Progenitor cell of endocrine pancreas (in vitro differentiated cells): Measurements from ENCODE around the gene DRGX. TPM values are rescaled to one million over a fixed set of nuclear protein-coding genes. Genes with fewer than 3 reads are reported as not detected.

Experiments used
- DNase-seq: peaks from one replicate; pipeline ENCODE4 v3.0.0; 2021; ENCODE audit warnings: low spot score; ENCODE audit not compliant: unreplicated experiment
- H3K27ac Mint-ChIP-seq: 2 replicates; pipeline ENCODE4 v1.8.0; 2021; ENCODE audit warnings: mild to moderate bottlenecking, moderate library complexity, mixed read lengths
- H3K27me3 Mint-ChIP-seq: 2 replicates; pipeline ENCODE4 v1.8.0; 2021; ENCODE audit warnings: mixed read lengths
- H3K36me3 Mint-ChIP-seq: 2 replicates; pipeline ENCODE4 v1.8.0; 2022; ENCODE audit warnings: mixed read lengths; ENCODE audit not compliant: insufficient read depth
- H3K4me1 Mint-ChIP-seq: 2 replicates; pipeline ENCODE4 v1.8.0; 2021; ENCODE audit warnings: low read depth, mixed read lengths
- H3K4me3 Mint-ChIP-seq: 2 replicates; pipeline ENCODE4 v1.8.0; 2021; ENCODE audit warnings: low read depth, mild to moderate bottlenecking, moderate library complexity, mixed read lengths
- H3K9me3 Mint-ChIP-seq: 2 replicates; pipeline ENCODE4 v1.8.0; 2021; ENCODE audit warnings: low read depth, mixed read lengths
- total RNA-seq: library from RNA; stranded (reverse); gene quantifications from 2 replicates; pipeline ENCODE4 v1.2.1, GENCODE V29; 2021
- TF ChIP-seq, protein P1 (sequence below): fragments of 200-600 bp; sonication (generic); IDR thresholded peaks from one replicate; pipeline ENCODE4 v1.5.0; 2021; ENCODE audit warnings: antibody characterized with exemption, mild to moderate bottlenecking; ENCODE audit not compliant: unreplicated experiment

DRGX gene
- total RNA-seq, 1 donor from 2014 or later, result not detected

DNA sequence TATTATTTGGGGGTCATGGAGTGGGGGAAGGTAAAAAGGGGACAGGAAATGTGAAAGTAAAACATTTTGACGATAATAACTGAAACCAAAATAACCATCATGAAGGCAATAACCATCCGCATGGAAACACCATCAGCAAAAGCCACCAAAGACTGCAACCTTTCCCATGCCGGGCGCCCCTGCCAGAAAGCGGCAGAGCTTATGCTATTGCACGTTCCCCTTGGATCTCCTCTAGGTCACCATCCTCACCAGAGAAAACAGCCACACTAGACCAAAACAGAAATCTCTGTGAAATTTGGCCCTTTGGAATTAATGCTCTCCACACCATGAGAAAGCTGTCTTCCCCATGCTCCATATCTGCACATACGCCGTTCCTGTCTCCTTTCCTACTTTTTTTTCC is 31.1 kb downstream of the DRGX start:
- no peaks in the 10 kb centered on the region for H3K36me3 Mint-ChIP-seq
- no peaks in the 10 kb centered on the region for H3K9me3 Mint-ChIP-seq
- TF ChIP-seq, protein P1, sequence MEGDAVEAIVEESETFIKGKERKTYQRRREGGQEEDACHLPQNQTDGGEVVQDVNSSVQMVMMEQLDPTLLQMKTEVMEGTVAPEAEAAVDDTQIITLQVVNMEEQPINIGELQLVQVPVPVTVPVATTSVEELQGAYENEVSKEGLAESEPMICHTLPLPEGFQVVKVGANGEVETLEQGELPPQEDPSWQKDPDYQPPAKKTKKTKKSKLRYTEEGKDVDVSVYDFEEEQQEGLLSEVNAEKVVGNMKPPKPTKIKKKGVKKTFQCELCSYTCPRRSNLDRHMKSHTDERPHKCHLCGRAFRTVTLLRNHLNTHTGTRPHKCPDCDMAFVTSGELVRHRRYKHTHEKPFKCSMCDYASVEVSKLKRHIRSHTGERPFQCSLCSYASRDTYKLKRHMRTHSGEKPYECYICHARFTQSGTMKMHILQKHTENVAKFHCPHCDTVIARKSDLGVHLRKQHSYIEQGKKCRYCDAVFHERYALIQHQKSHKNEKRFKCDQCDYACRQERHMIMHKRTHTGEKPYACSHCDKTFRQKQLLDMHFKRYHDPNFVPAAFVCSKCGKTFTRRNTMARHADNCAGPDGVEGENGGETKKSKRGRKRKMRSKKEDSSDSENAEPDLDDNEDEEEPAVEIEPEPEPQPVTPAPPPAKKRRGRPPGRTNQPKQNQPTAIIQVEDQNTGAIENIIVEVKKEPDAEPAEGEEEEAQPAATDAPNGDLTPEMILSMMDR, result no peak
- no peak for DNase-seq
- peaks cover 17% of the 10 kb centered on the region for H3K27me3 Mint-ChIP-seq
- no peaks in the 10 kb centered on the region for H3K4me1 Mint-ChIP-seq
- no peak overlapping the region for H3K27ac Mint-ChIP-seq
- H3K4me3 Mint-ChIP-seq, result no peak overlapping the region

DNA sequence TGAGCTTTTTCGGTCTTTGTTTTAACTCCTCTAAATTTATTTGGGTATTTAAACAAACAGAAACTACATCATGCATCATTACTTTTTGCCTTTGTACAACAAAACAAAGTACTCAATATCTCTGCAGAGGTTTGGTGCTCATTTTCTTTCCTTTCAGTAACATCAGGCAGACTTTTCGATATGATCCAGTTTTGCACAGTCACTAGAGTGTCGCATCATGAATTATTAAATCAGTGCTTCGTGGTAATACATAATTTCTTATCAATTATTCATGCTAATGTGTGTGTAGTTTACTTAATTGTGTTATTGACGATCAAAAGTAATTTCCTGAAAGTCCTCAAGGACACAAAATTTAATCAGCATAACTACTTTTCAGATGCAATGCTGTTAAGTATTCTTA is 31.8 kb downstream of the DRGX start:
- TF ChIP-seq, protein P1, result no peak
- no peak overlapping the region for H3K27ac Mint-ChIP-seq
- H3K36me3 Mint-ChIP-seq, result no peaks in the 10 kb centered on the region
- H3K4me1 Mint-ChIP-seq, result no peaks in the 10 kb centered on the region
- no peaks in the 10 kb centered on the region for H3K9me3 Mint-ChIP-seq
- DNase-seq, result no peak
- peaks cover 17% of the 10 kb centered on the region for H3K27me3 Mint-ChIP-seq
- H3K4me3 Mint-ChIP-seq, result no peak overlapping the region

DNA sequence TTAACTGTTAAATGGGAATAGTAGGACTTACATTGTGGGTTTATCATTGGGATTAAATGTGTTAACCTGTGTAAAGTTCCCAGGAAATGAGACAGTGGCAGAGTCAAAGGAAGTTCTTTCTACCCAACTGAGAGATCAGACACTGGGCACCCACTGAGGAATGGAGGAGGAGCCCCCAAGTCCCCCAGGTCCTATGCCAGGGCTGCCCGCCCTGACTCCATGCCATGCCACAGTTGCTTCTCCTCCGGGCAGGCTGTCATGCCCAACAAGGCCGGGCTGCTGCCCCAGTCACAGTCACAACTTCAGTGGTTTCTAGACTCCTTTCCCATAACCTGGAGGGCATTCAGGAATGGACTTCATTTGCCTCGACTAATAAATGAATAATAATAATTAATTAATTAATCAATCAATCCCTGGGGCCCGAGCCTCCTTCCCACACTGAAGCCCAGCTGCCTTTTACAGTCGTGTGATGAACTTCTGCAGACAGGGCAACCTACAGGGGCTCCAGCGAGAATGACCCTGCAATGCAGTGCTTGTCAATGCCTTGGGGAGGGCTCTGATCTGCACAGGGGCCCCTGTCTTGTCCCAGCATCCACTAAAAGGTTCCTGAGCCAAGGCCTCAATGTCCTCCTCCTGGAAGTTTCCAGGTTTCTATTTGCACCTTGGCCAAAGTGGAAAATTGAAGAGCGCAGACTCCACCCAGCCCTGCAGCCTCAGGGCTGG is 32.4 kb downstream of the DRGX start:
- no peak for DNase-seq
- Mint-ChIP-seq H3K9me3 (no peaks in the 10 kb centered on the region), H3K4me1 (no peaks in the 10 kb centered on the region), H3K36me3 (no peaks in the 10 kb centered on the region), H3K27ac (no peak overlapping the region), H3K4me3 (no peak overlapping the region), H3K27me3 (peaks cover 20% of the 10 kb centered on the region)
- TF ChIP-seq, protein P1, result no peak

DNA sequence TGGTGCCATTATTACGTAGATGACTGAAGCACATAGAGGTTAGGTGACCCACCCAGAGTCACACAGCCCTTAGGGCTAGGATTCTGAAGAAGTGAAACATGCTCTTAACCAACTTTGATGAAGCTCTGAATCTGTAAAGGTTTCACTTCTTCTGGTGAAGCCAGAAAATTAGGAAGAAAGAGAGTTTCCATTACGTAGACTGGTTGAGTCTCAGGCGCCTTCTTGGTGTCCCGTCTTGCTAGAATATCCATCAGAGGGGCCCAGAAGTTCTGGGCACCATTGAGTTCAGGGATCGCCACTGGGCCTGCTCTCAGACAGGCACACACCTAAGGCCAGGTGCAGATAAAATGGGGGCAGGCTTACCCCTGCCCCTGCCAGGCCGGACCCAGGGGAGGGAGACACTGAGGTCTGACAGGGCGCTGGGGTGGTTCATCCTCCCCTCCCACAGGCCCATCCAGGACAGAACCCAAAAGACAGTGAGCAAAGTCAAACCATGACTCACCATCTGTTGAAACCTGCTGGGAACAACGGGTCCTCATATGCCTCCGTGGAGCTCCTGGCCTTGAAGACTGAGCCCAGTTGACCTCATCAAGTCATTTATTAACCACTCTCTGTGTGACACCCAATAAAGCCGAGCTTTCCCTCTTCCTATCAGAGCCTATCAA is 33.2 kb downstream of the DRGX start:
- TF ChIP-seq, protein P1, result no peak
- H3K27me3 Mint-ChIP-seq, result peaks cover 19% of the 10 kb centered on the region
- no peaks in the 10 kb centered on the region for H3K36me3 Mint-ChIP-seq
- H3K27ac Mint-ChIP-seq, result no peak overlapping the region
- no peak for DNase-seq
- H3K9me3 Mint-ChIP-seq, result no peaks in the 10 kb centered on the region
- no peak overlapping the region for H3K4me3 Mint-ChIP-seq
- no peaks in the 10 kb centered on the region for H3K4me1 Mint-ChIP-seq

DNA sequence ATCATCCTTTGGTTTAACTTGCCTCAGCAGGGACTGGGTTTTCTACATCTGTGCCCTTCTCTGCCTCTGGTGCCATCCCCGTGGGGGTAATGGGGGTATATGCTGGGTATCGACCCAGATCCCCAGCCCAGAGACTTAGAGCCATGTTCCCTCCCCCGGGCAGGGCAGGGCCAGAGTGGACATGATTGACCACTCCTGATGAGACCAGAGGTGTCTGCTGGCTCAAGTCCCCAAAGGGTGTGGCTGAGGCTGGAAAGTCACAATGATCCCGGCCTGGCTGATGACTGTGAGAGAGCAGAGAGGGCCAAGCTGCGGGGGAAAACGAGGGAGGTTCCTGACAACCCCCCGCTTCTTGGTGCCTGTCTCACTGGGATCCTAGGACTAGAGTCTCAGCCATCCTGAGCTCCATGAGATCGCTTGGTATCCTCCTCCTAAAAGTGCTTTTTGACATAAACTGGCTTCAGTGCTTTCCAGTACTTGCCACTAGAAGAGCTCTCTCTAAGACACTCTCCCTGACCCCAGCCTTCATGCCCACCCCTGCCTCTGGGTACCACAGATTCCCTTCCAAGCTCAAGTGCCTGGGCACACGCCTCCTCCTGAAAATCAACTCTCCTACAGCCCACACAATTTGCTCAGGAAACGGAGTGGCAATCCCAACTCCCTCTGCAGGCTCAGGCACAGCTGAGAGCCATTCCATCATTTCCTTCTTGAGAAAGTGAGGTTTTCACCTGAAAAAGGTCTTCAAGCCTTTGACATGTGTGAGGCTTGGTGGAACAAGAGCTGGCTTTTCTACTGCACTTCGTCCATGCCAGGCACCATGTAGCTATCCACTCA is 33.9 kb downstream of the DRGX start:
- Mint-ChIP-seq H3K27me3 (peaks cover 19% of the 10 kb centered on the region), H3K4me3 (no peak overlapping the region), H3K27ac (no peak overlapping the region), H3K9me3 (no peaks in the 10 kb centered on the region), H3K4me1 (no peaks in the 10 kb centered on the region), H3K36me3 (no peaks in the 10 kb centered on the region)
- TF ChIP-seq, protein P1, result no peak
- no peak for DNase-seq
